ENCODE results near the gene POU2F2. TPM values are rescaled to one million over a fixed set of nuclear protein-coding genes. Genes with fewer than 3 reads are reported as not detected.

Gene POU2F2
- total and polyA plus RNA-seq, 12 donors: 0.72 to 17.2 (median 3.1) TPM

DNA sequence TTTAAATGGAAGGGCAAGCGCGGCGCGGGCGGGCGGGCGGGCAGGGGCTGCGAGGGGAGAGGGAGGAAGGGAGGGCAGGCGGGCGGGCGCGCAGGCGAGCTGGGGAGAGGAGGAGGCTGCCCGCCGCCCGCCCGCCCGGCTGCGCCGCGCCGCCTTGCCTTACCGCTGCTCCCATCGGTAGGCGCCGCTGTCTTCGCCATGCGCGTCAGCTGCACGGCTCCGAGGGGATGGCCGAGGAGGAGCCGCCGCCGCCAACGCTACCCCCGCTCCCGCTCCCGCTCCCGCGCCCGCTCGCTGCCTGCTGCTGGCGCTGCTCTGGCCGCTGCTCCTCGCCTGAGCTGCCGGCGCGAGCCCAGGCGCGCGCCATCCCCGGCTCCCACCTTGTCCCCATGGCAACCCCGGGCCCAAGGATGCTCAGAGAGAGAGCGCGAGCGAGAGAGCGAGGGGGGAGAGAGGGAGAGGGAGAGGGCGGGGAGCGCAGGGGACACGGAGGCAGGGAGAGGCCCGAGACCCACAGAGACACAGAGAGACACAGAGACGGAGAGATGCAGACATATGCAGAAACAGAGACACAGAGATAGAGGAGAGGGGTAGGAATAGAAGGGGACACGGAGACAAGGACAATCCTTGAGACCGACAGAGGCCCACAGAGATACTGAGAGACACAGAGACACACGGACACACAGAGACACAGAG, 44.9 kb upstream of the POU2F2 start:
- no peaks in the 10 kb centered on the region for H3K9me3 ChIP-seq (replicated peaks in 1 of 3)
- DNase-seq: peak; percentile 58 to 85 (median 71)
- H3K27ac ChIP-seq: peak overlapping the region in 1 of 5 donors; percentile 52
- peaks cover 6 to 8% of the 10 kb centered on the region in 2 donors for H3K4me1 ChIP-seq (replicated peaks in 1 of 2)
- H3K36me3 ChIP-seq (replicated peaks in 1 of 2): no peaks in the 10 kb centered on the region
- H3K27me3 ChIP-seq: peaks cover 34% of the 10 kb centered on the region
- 1 to 3% (median 1%) methylated on average over 13 to 66 of the region's 66 CpGs for WGBS, 4 donors
- intact Hi-C loops (cut with DNase I): no loop called here
- TF ChIP-seq, protein P1, sequence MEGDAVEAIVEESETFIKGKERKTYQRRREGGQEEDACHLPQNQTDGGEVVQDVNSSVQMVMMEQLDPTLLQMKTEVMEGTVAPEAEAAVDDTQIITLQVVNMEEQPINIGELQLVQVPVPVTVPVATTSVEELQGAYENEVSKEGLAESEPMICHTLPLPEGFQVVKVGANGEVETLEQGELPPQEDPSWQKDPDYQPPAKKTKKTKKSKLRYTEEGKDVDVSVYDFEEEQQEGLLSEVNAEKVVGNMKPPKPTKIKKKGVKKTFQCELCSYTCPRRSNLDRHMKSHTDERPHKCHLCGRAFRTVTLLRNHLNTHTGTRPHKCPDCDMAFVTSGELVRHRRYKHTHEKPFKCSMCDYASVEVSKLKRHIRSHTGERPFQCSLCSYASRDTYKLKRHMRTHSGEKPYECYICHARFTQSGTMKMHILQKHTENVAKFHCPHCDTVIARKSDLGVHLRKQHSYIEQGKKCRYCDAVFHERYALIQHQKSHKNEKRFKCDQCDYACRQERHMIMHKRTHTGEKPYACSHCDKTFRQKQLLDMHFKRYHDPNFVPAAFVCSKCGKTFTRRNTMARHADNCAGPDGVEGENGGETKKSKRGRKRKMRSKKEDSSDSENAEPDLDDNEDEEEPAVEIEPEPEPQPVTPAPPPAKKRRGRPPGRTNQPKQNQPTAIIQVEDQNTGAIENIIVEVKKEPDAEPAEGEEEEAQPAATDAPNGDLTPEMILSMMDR (IDR thresholded peaks at IDR 0.05): peak in 3 of 6 experiments; percentile 12 to 43 (median 14)
- no peak for TF ChIP-seq POLR2A (IDR thresholded peaks at IDR 0.05)
- H3K4me3 ChIP-seq: peak overlapping the region in 2 of 4 donors; percentile 11 to 62

DNA sequence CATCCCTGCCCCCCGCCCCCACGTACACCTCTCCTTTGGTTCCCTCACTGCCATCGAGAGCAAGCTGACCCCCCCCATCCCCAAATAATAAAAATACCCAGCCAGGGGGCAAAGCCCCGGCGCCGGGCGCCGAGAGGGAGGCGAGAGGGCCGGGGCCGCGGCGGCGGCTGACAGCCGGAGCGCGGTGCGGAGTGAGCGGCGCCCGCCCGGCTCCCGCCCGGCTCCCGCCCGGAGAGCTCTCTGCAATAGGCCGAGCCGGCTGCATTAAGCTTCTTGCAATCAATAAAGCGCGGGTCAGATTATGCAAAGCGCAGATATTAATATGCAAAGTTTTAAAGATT, 44.4 kb upstream of the POU2F2 start:
- WGBS, 4 donors: 0 to 1% (median 1%) methylated on average over 14 to 31 of the region's 31 CpGs
- TF ChIP-seq, protein P1 (IDR thresholded peaks at IDR 0.05): no peak
- no peak for TF ChIP-seq POLR2A (IDR thresholded peaks at IDR 0.05)
- intact Hi-C loops (cut with DNase I): no loop called here
- H3K9me3 ChIP-seq (replicated peaks in 1 of 3): no peaks in the 10 kb centered on the region
- no peak for DNase-seq
- peaks cover 32% of the 10 kb centered on the region for H3K27me3 ChIP-seq
- H3K27ac ChIP-seq: peak overlapping the region in 1 of 5 donors; percentile 34
- peaks cover 6 to 8% of the 10 kb centered on the region in 2 donors for H3K4me1 ChIP-seq (replicated peaks in 1 of 2)
- H3K36me3 ChIP-seq (replicated peaks in 1 of 2): no peaks in the 10 kb centered on the region
- peak overlapping the region in 2 of 4 donors; percentile 11 to 62 for H3K4me3 ChIP-seq

DNA sequence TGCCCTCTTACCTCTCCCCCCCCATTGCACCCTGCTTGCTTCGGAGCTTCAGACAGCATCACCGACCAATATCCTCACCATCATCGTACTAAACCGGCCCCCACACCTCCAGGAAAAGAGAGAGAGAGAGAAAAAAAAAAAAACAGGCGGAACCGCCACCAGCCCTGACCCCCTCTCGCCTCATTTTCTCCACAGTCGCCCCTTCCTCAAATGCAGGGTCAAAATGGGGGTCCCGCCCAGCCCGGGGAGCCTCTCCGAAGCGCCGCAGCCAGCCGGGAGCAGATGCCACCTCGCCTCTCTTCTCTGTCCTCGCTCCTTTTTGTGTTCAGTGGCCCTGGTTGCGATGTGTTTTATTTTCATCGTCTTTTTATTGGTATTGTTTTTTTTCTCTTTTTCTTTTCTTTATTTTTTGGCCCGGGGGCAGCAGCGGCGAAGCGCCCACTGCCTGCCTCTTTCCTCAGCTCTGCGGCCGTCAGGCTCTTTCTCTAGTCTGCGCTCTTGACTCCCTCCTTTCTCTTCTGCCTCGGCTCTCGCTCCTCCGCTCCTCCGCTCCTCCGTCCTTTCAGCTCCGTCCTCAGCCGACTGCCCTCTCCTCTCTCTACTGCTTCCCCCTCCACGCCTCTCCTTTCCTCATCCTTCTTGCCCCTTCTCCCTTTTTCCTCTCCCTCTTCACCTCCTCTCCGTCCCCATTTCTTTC, 43.9 kb upstream of the POU2F2 start:
- WGBS, 4 donors: 2 to 4% (median 2%) methylated on average over 34 of the region's 34 CpGs
- Histone ChIP-seq H3K9me3 (replicated peaks in 1 of 3) (no peaks in the 10 kb centered on the region), H3K36me3 (replicated peaks in 1 of 2) (no peaks in the 10 kb centered on the region), H3K27ac (peak overlapping the region in 1 of 5 donors; percentile 34), H3K4me3 (peak overlapping the region in 2 of 4 donors; percentile 11 to 62), H3K27me3 (peaks cover 29% of the 10 kb centered on the region), H3K4me1 (replicated peaks in 1 of 2) (peaks cover 6 to 8% of the 10 kb centered on the region in 2 donors)
- TF ChIP-seq, protein P1 (IDR thresholded peaks at IDR 0.05): no peak
- TF ChIP-seq POLR2A (IDR thresholded peaks at IDR 0.05): no peak
- DNase-seq: peak in 2 of 7 donors; percentile 25 to 27
- intact Hi-C loops (cut with DNase I): no loop called here

DNA sequence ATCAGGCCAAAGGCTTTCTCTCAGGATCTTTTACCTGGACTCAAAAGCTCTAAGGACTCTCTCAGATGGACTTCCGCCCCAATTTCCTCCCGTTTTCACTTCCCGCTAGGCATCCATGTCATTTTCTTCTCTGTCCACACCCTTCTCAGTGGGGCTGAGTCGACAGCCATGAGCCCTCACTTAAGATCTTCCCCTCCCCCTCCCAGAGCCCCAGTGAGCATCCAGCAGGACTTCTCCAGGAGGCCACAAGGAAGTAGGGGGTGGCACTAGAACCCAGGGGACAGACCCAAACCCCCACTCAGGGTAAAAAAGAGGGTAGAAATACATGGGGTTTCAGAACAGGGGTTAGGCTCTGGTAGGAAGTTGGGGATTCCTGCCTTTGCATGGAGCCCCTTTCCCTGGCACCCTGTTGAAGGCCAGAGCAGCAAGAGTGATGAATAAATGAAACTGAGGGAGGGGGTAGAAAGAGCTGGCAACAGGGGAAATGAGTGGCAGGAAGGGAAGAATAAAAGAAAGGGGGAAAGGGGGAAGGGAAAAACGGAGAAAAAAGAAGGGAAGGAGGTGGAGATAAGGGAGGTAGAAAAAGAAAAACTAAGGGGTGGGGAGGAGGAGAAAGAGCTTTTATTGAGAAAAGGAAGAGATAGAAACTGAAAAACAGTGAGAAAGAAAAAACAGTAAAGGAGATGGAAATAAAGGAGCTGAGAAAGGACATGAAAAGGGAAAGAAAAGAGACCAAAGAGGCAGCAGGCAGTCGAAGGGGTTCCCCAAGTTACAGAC, 42.9 kb upstream of the POU2F2 start:
- DNase-seq: no peak

More for the DNA sequence above, 42.9 kb upstream of the POU2F2 start:
- peaks cover 6 to 8% of the 10 kb centered on the region in 2 donors for H3K4me1 ChIP-seq (replicated peaks in 1 of 2)
- intact Hi-C loops (cut with DNase I): no loop called here
- 29 to 48% (median 46%) methylated on average over 6 of the region's 6 CpGs for WGBS, 4 donors
- no peak overlapping the region for H3K4me3 ChIP-seq
- no peaks in the 10 kb centered on the region for H3K9me3 ChIP-seq (replicated peaks in 1 of 3)
- no peak overlapping the region for H3K27ac ChIP-seq
- no peaks in the 10 kb centered on the region for H3K36me3 ChIP-seq (replicated peaks in 1 of 2)
- H3K27me3 ChIP-seq: peaks cover 21% of the 10 kb centered on the region
- TF ChIP-seq POLR2A (IDR thresholded peaks at IDR 0.05): no peak
- TF ChIP-seq, protein P1 (IDR thresholded peaks at IDR 0.05): no peak

Measured in adrenal gland (tissue), 12 donors.